A549 (cell line): ENCODE measurements around the gene CEP85L. TPM values are rescaled to one million over a fixed set of nuclear protein-coding genes. Genes with fewer than 3 reads are reported as not detected.

Experiments used
- ATAC-seq, 2 experiments: fragments of 200-7000 bp in 1 of 2; fragments of >200 bp in 1 of 2; cut with Nextera tagmentation in 1 of 2; cut with Tn5 transposase in 1 of 2; 3 replicates each; pipeline versions ENCODE4 v1.8.0 to v1.9.1; 2018 to 2020; ENCODE audit warnings: mild to moderate bottlenecking in 1 of 2, moderate library complexity in 1 of 2
- CTCF ChIA-PET: fragments of 300-600 bp; sonication (Branson Sonifier 250); formaldehyde crosslinking; extraction: SDS; loops from one replicate; lab custom pipeline; 2021; ENCODE audit warnings: antibody characterized with exemption, inconsistent platforms; lab: Yijun Ruan, JAX
- POLR2A ChIA-PET: fragments of 350-600 bp; formaldehyde crosslinking; extraction: SDS; loops from one replicate; lab custom pipeline; 2021; ENCODE audit warnings: antibody characterized with exemption, inconsistent platforms; lab: Yijun Ruan, JAX
- DNase-seq, 2 experiments: peaks; one replicate each; pipeline versions ENCODE4 v3.0.0 to v3.0.0-alpha.2; 2011 to 2016; ENCODE audit warnings: low read depth in 1 of 2, low spot score in 1 of 2
- FAIRE-seq: peaks from 2 replicates; lab custom pipeline; 2011; peaks lifted over from hg19 to GRCh38; lab: Jason Lieb, UNC
- H3K27ac ChIP-seq, 2 experiments: fragments of >200 bp; sonication (Bioruptor Twin); formaldehyde crosslinking; 3 replicates each; pipeline ENCODE4 v1.5.1; 2016 to 2017
- H3K4me1 ChIP-seq: fragments of >200 bp; sonication (Bioruptor Twin); formaldehyde crosslinking; 3 replicates; pipeline ENCODE4 v1.6.1; 2016
- H3K4me2 ChIP-seq: fragments of >200 bp; sonication (Bioruptor Twin); formaldehyde crosslinking; 3 replicates; pipeline ENCODE4 v1.6.1; 2016
- H3K4me3 ChIP-seq: fragments of >200 bp; sonication (Bioruptor Twin); formaldehyde crosslinking; 3 replicates; pipeline ENCODE4 v1.5.1; 2016
- H3K9me3 ChIP-seq: fragments of >200 bp; sonication (Bioruptor Twin); formaldehyde crosslinking; 3 replicates; pipeline ENCODE4 v1.6.1; 2016
- ATOH8 ChIP-seq: fragments of 250-450 bp; sonication (Bioruptor Pico); IDR thresholded peaks from 2 replicates; pipeline ENCODE4 v1.5.0; 2020; ENCODE audit warnings: low read depth, mild to moderate bottlenecking, moderate library complexity
- CHD2 ChIP-seq: fragments of 150-350 bp; IDR thresholded peaks from 2 replicates; pipeline ENCODE4 v1.6.1; 2014; ENCODE audit warnings: low read length; ENCODE audit not compliant: partially characterized antibody
- E2F6 ChIP-seq: IDR thresholded peaks from 2 replicates; pipeline ENCODE4 v1.6.1; 2012; ENCODE audit warnings: low read depth, borderline replicate concordance
- EHMT2 ChIP-seq: fragments of 200-600 bp; sonication (generic); IDR thresholded peaks from 2 replicates; pipeline ENCODE4 v1.6.1; 2016; ENCODE audit warnings: antibody characterized with exemption, low read depth, mild to moderate bottlenecking, moderate library complexity
- ESRRA ChIP-seq: fragments of 150-350 bp; IDR thresholded peaks from 2 replicates; pipeline ENCODE4 v1.6.1; 2014; ENCODE audit warnings: mild to moderate bottlenecking, low read length, borderline replicate concordance
- GATA3 ChIP-seq: IDR thresholded peaks from 2 replicates; pipeline ENCODE4 v1.6.1; 2012; ENCODE audit warnings: borderline replicate concordance
- HEYL ChIP-seq: fragments of 250-450 bp; sonication (Bioruptor Pico); IDR thresholded peaks from 2 replicates; pipeline ENCODE4 v1.8.0; 2021; ENCODE audit warnings: mild to moderate bottlenecking, moderate library complexity
- HOXA7 ChIP-seq: fragments of 250-450 bp; sonication (Bioruptor Pico); IDR thresholded peaks from 2 replicates; pipeline ENCODE4 v1.5.0; 2020; ENCODE audit warnings: mild to moderate bottlenecking, moderate library complexity
- KDM1A ChIP-seq: fragments of 200-600 bp; sonication (generic); IDR thresholded peaks from 2 replicates; pipeline ENCODE4 v1.6.1; 2016; ENCODE audit warnings: low read depth, mild to moderate bottlenecking
- MAFK ChIP-seq: fragments of 450-650 bp; IDR thresholded peaks from 2 replicates; pipeline ENCODE4 v1.6.1; 2014; ENCODE audit not compliant: partially characterized antibody
- MYC ChIP-seq: IDR thresholded peaks from 2 replicates; pipeline ENCODE4 v1.6.1; 2012; ENCODE audit warnings: mild to moderate bottlenecking, inconsistent platforms, low read length, improper control_type of control experiment, borderline replicate concordance
- NFE2L2 ChIP-seq: fragments of 150-350 bp; conservative IDR thresholded peaks from 2 replicates; pipeline ENCODE4 v1.6.1; 2014; ENCODE audit warnings: low read length
- PHF8 ChIP-seq: fragments of 200-600 bp; sonication (generic); IDR thresholded peaks from 2 replicates; pipeline ENCODE4 v1.6.1; 2016; ENCODE audit warnings: low read depth, mild to moderate bottlenecking, antibody characterized with exemption, moderate library complexity, borderline replicate concordance
- POLR2A ChIP-seq: IDR thresholded peaks from 2 replicates; pipeline ENCODE4 v1.6.1; 2012; ENCODE audit warnings: mild to moderate bottlenecking, low read length
- POLR2AphosphoS2 ChIP-seq: conservative IDR thresholded peaks from 2 replicates; pipeline ENCODE4 v1.6.1; 2012; ENCODE audit warnings: low read length, improper control_type of control experiment, inconsistent platforms
- RAD21 ChIP-seq, 2 experiments: fragments of >200 bp in 1 of 2; sonication (Bioruptor Twin) in 1 of 2; formaldehyde crosslinking in 1 of 2; IDR thresholded peaks in 1 of 2; conservative IDR thresholded peaks in 1 of 2; 2 replicates in 1 of 2; 3 replicates in 1 of 2; pipeline ENCODE4 v1.6.1; 2012 to 2018; ENCODE audit warnings: inconsistent platforms in 1 of 2
- RNF2 ChIP-seq: fragments of 200-600 bp; sonication (generic); IDR thresholded peaks from 2 replicates; pipeline ENCODE4 v1.6.1; 2016; ENCODE audit warnings: low read depth, mild to moderate bottlenecking, antibody characterized with exemption, moderate library complexity, borderline replicate concordance
- TP53 ChIP-seq: fragments of 250-450 bp; sonication (Bioruptor Pico); IDR thresholded peaks from 2 replicates; pipeline ENCODE4 v1.5.0; 2021; ENCODE audit warnings: mild to moderate bottlenecking, moderate library complexity
- ZC3H11A ChIP-seq: fragments of 450-650 bp; IDR thresholded peaks from 2 replicates; pipeline ENCODE4 v1.6.1; 2014; ENCODE audit warnings: antibody characterized with exemption, mild to moderate bottlenecking
- ZFP36 ChIP-seq: fragments of 450-650 bp; IDR thresholded peaks from 2 replicates; pipeline ENCODE4 v1.6.1; 2014; ENCODE audit warnings: borderline replicate concordance; ENCODE audit not compliant: partially characterized antibody
- WGBS: methylation state at CpG from one replicate; pipeline ENCODE4 v1.1.6; 2017; ENCODE audit errors: missing lambda C conversion rate; 5-methylcytosine and 5-hydroxymethylcytosine counted together
- polyA plus RNA-seq, 4 experiments: library from polyadenylated mRNA; depleted of rRNA in 3 of 4; stranded (reverse); fragments of >200 nt; fragmentation: RNase III in 1 of 4; extraction: RNeasy Plus Mini Kit Qiagen cat#74134 plus additional on column Dnase treatment in 1 of 4; gene quantifications; 2 replicates in 3 of 4; 3 replicates in 1 of 4; pipeline ENCODE4 v1.2.3, GENCODE V29; 2011 to 2017

CEP85L gene
- polyA plus RNA-seq, 2 of the 4 experiments (the other 2 are of a cell fraction) = 1.3 to 3.4 TPM

GRCh38 chr6:118522422-118522821 lies 129.0 kb downstream of the CEP85L start:
- over 99% methylated on average over 4 of the region's 4 CpGs for WGBS
- no peak overlapping the region for H3K4me2 ChIP-seq
- no peak overlapping the region for H3K27ac ChIP-seq
- no peak overlapping the region for H3K4me3 ChIP-seq
- TF ChIP-seq POLR2AphosphoS2 (no peak), ZC3H11A (no peak), E2F6 (no peak), HEYL (CRISPR knock-in tag) (no peak), EHMT2 (no peak), ATOH8 (CRISPR knock-in tag) (no peak), MAFK (no peak), ESRRA (no peak), GATA3 (no peak)
- ChIA-PET POLR2A (no interaction called here), CTCF (no interaction called here)
- H3K4me1 ChIP-seq = no peaks in the 10 kb centered on the region
- no peak for DNase-seq
- ATAC-seq = no peak
- H3K9me3 ChIP-seq = no peaks in the 10 kb centered on the region
- no peak for FAIRE-seq

- no peak overlapping the region for H3K27ac ChIP-seq
- 88% methylated on average over 3 of the region's 3 CpGs for WGBS
- no peaks in the 10 kb centered on the region for H3K9me3 ChIP-seq
- ChIA-PET CTCF (interaction anchor here (0.6 kb wide), 1 partner anchor 195 kb away, joined by 3 read pairs; no protein-coding TSS in a partner anchor), POLR2A (no interaction called here)
- H3K4me3 ChIP-seq = no peak overlapping the region
- TF ChIP-seq TP53 (CRISPR knock-in tag) = no peak
- no peak for TF ChIP-seq POLR2A
- no peak for TF ChIP-seq HOXA7 (CRISPR knock-in tag)
- TF ChIP-seq ZFP36 = no peak
- TF ChIP-seq CHD2 = no peak
- no peak for TF ChIP-seq MYC
- no peak for TF ChIP-seq RAD21 (conservative IDR thresholded peaks at IDR 0.05 in 1 of 2, IDR thresholded peaks at IDR 0.05 in 1 of 2)
- no peak for TF ChIP-seq PHF8
- TF ChIP-seq KDM1A = no peak
- TF ChIP-seq RNF2 = no peak
- H3K4me1 ChIP-seq = no peaks in the 10 kb centered on the region
- FAIRE-seq (no peak), DNase-seq (no peak), ATAC-seq (no peak)
- no peak overlapping the region for H3K4me2 ChIP-seq
These were observed 136.7 kb downstream of the CEP85L start for GRCh38 chr6:118514689-118515088.

GRCh38 chr6:118511930-118512715 lies 139.3 kb downstream of the CEP85L start:
- CTCF ChIA-PET = interaction anchor here (1.3 to 2.7 kb wide), 3 partner anchors 225 to 232 kb away, joined by 3 to 13 read pairs (median 3); no protein-coding TSS in a partner anchor
- DNase-seq (no peak), FAIRE-seq (no peak), ATAC-seq (no peak)
- TF ChIP-seq NFE2L2 = no peak
- H3K4me1 ChIP-seq = no peaks in the 10 kb centered on the region
- no peak overlapping the region for H3K27ac ChIP-seq
- no peaks in the 10 kb centered on the region for H3K9me3 ChIP-seq
- 93% methylated on average over 4 of the region's 4 CpGs for WGBS
- no peak overlapping the region for H3K4me3 ChIP-seq
- H3K4me2 ChIP-seq = no peak overlapping the region
- POLR2A ChIA-PET = no interaction called here
